Tibial artery (tissue), 4 donors: Measurements from ENCODE around the gene PALS2.

Experiments
- DNase-seq, 2 donors: peaks; one replicate each; pipeline ENCODE4 v3.0.0-alpha.2; 2019
- H3K27ac ChIP-seq, 2 donors: fragments of 200-600 bp; sonication (generic) in 1 of 2; 1 replicate in 1 of 2; 2 replicates in 1 of 2; pipeline ENCODE4 v1.5.1; 2018 to 2019; ENCODE audit warnings: mild to moderate bottlenecking in 1 of 2
- H3K27me3 ChIP-seq, 2 donors: fragments of 200-600 bp; sonication (generic) in 1 of 2; one replicate each; pipeline versions ENCODE4 v1.5.1 to v1.6.0; 2016 to 2019
- H3K36me3 ChIP-seq, 3 donors: fragments of 200-600 bp; sonication (generic) in 2 of 3; one replicate each; pipeline ENCODE4 v1.5.1; 2016 to 2019; ENCODE audit warnings: mild to moderate bottlenecking in 2 of 3
- H3K4me1 ChIP-seq, 4 donors: fragments of 200-600 bp; sonication (generic) in 2 of 4; 1 replicate in 3 of 4; 2 replicates in 1 of 4; pipeline ENCODE4 v1.5.1; 2016 to 2019
- H3K4me3 ChIP-seq, 2 donors: fragments of 200-600 bp; sonication (generic) in 1 of 2; 1 replicate in 1 of 2; 2 replicates in 1 of 2; pipeline ENCODE4 v1.5.1; 2018 to 2019; ENCODE audit warnings: mild to moderate bottlenecking in 2 of 2
- H3K9me3 ChIP-seq, 3 donors: fragments of 200-600 bp; sonication (generic) in 1 of 3; one replicate each; pipeline ENCODE4 v1.5.1; 2016 to 2019
- intact Hi-C: fragments of 100-400 bp; cut with DNase I; formaldehyde crosslinking; loops from one replicate; pipeline ENCODE4 v1.15.0; 2023; ENCODE audit warnings: low total_unique reads
- TF ChIP-seq, protein P1 (sequence below), 2 experiments: fragments of 200-600 bp in 1 of 2; fragments of 450-650 bp in 1 of 2; IDR thresholded peaks; one replicate each; pipeline ENCODE4 v1.5.1; 2017 to 2019; ENCODE audit warnings: antibody characterized with exemption in 2 of 2, mild to moderate bottlenecking in 1 of 2, moderate library complexity in 1 of 2

Gene PALS2

DNA sequence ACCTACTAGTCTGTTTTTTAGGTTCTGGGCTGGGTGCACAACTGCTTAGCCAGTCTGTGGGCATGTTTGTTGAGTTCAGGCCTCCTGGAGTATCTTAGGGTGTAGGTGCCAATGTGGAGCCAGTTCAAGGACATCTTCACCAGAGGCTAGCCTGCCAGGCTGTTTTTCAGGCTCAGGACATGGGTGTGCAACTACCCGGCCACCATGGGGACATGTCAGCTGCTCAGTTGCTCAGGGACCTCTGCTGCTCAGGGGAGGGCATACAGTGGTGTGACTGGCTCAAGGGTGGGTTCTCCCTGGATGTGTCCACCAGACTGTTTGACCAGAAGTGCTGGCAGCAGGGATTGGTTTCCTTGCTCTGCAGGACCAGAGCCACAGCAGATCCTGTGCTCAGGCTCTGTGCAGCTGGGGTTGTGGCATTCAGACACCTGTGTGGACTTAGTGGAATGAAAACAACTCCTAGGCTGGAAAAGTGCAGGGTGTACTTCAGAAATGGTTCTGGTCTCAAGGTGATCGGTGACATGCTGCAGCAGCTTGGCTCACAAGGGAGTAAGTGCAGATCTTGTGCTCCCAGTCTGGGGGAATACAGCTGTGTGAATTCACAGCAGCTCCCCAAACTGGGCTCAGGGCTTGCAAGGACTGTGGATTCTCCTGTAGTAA, 44.8 kb downstream of the PALS2 start:
- TF ChIP-seq, protein P1, sequence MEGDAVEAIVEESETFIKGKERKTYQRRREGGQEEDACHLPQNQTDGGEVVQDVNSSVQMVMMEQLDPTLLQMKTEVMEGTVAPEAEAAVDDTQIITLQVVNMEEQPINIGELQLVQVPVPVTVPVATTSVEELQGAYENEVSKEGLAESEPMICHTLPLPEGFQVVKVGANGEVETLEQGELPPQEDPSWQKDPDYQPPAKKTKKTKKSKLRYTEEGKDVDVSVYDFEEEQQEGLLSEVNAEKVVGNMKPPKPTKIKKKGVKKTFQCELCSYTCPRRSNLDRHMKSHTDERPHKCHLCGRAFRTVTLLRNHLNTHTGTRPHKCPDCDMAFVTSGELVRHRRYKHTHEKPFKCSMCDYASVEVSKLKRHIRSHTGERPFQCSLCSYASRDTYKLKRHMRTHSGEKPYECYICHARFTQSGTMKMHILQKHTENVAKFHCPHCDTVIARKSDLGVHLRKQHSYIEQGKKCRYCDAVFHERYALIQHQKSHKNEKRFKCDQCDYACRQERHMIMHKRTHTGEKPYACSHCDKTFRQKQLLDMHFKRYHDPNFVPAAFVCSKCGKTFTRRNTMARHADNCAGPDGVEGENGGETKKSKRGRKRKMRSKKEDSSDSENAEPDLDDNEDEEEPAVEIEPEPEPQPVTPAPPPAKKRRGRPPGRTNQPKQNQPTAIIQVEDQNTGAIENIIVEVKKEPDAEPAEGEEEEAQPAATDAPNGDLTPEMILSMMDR (IDR thresholded peaks at IDR 0.05), result no peak
- H3K27me3 ChIP-seq, result no peaks in the 10 kb centered on the region
- no peaks in the 10 kb centered on the region for H3K36me3 ChIP-seq
- no peak overlapping the region for H3K4me3 ChIP-seq
- H3K9me3 ChIP-seq, result peaks cover 0 to 15% (median 0%) of the 10 kb centered on the region in 3 donors
- no peaks in the 10 kb centered on the region for H3K4me1 ChIP-seq
- no peak for DNase-seq
- no peak overlapping the region for H3K27ac ChIP-seq
- intact Hi-C loops, result no loop called here

DNA sequence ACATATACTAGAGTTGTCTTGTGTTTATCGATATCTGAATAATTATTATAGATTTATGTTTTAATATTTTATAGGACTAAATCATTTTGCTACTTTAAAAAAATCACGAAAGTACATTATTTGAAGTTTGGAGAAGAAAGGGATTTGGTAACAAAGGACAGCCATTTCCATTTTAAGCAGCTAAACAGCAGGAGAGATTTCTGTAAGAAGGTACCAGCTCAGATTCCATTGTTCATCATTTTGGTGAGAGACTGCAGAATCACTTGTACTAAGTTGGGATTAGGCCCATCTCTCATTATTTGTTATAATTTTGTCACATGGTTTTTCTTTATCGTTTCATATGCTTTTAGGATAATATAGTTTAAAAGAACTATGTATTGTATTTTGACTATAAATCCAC, 46.7 kb downstream of the PALS2 start:
- no peaks in the 10 kb centered on the region for H3K4me1 ChIP-seq
- H3K9me3 ChIP-seq, result peaks cover 0 to 15% (median 0%) of the 10 kb centered on the region in 3 donors
- no peaks in the 10 kb centered on the region for H3K27me3 ChIP-seq
- no peak overlapping the region for H3K4me3 ChIP-seq
- TF ChIP-seq, protein P1 (IDR thresholded peaks at IDR 0.05), result no peak
- DNase-seq, result no peak
- intact Hi-C loops, result no loop called here
- no peak overlapping the region for H3K27ac ChIP-seq
- H3K36me3 ChIP-seq, result no peaks in the 10 kb centered on the region

DNA sequence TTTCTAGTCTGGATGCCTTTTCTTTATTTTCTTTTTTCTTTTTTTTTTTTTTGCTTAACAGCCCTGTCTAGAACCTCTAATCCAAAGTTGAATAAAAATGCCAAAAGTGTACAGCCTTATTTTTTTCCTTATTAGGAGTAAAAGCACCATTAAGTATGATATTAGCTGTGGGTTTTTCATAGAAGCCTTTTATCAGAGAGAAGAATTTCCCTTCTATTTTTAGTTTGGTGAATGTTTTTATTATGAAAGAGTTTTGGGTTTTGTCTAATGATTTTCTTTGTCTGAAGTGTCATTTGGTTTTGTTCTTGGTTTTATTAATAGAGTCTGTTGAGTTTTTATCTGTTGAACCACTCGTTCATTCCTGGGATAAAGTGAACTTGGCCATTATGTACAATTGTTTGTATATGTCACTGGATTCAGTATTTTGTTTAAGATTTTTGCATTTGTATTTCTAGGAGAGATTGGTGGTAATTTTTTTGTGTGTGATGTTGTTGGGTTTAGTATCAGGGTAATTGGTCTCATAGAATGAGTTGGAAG, 49.5 kb downstream of the PALS2 start:
- peaks cover 0 to 7% (median 0%) of the 10 kb centered on the region in 3 donors for H3K9me3 ChIP-seq
- H3K36me3 ChIP-seq, result no peaks in the 10 kb centered on the region
- H3K4me1 ChIP-seq, result no peaks in the 10 kb centered on the region
- H3K4me3 ChIP-seq, result no peak overlapping the region
- H3K27ac ChIP-seq, result no peak overlapping the region
- TF ChIP-seq, protein P1 (IDR thresholded peaks at IDR 0.05), result no peak
- no peak for DNase-seq
- H3K27me3 ChIP-seq, result no peaks in the 10 kb centered on the region
- intact Hi-C loops, result no loop called here
